GM06990 (cell line): ENCODE measurements around the gene ABCA5.

Source experiments
- DNase-seq: peaks from one replicate; pipeline ENCODE4 v3.0.0-alpha.2; 2011; ENCODE audit not compliant: insufficient read length; ENCODE audit errors: extremely low read depth
- H3K27me3 ChIP-seq: replicated peaks from 2 replicates; pipeline ENCODE4 v1.6.0; 2011; ENCODE audit warnings: low read length; ENCODE audit not compliant: control insufficient read depth, insufficient read depth
- H3K36me3 ChIP-seq: 2 replicates; pipeline ENCODE4 v1.5.1; 2011; ENCODE audit warnings: low read length; ENCODE audit not compliant: control insufficient read depth, insufficient read depth
- H3K4me3 ChIP-seq: replicated peaks from 2 replicates; pipeline ENCODE4 v1.5.1; 2011; ENCODE audit warnings: low read depth, mild to moderate bottlenecking, control low read depth, low read length
- TF ChIP-seq, protein P1 (sequence below): IDR thresholded peaks from 2 replicates; pipeline ENCODE4 v1.5.1; 2011; ENCODE audit warnings: low read length, control low read depth, mild to moderate bottlenecking, inconsistent platforms; ENCODE audit not compliant: insufficient read depth, poor library complexity, severe bottlenecking

Gene ABCA5

GRCh38 chr17:69268543-69269014 lies 58.4 kb downstream of the ABCA5 start:
- Histone ChIP-seq H3K36me3 (no peaks in the 10 kb centered on the region), H3K27me3 (no peaks in the 10 kb centered on the region), H3K4me3 (no peak overlapping the region)
- TF ChIP-seq, protein P1, sequence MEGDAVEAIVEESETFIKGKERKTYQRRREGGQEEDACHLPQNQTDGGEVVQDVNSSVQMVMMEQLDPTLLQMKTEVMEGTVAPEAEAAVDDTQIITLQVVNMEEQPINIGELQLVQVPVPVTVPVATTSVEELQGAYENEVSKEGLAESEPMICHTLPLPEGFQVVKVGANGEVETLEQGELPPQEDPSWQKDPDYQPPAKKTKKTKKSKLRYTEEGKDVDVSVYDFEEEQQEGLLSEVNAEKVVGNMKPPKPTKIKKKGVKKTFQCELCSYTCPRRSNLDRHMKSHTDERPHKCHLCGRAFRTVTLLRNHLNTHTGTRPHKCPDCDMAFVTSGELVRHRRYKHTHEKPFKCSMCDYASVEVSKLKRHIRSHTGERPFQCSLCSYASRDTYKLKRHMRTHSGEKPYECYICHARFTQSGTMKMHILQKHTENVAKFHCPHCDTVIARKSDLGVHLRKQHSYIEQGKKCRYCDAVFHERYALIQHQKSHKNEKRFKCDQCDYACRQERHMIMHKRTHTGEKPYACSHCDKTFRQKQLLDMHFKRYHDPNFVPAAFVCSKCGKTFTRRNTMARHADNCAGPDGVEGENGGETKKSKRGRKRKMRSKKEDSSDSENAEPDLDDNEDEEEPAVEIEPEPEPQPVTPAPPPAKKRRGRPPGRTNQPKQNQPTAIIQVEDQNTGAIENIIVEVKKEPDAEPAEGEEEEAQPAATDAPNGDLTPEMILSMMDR: no peak
- no peak for DNase-seq

DNA sequence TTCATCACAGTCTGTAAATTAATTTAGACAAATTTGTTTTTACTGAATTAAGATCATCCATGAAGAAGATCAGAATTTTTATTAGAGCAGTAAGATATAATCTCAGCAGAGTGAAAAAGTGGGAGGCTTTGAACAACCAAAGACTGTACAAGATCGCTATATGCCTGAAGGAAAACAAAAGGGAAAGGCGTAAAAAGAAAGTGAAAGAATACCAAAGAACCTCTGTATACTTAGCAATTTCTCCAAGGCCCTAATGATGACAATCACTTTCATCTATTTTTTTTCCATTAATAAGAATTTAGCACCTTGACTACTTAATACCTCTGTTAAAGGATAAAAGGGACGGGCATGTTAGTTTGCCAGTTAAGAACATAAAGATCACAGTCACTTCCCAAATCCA lies 59.7 kb downstream of the ABCA5 start:
- TF ChIP-seq, protein P1: no peak
- DNase-seq: no peak
- no peaks in the 10 kb centered on the region for H3K36me3 ChIP-seq

GRCh38 chr17:69265873-69266272 lies 61.1 kb downstream of the ABCA5 start:
- TF ChIP-seq, protein P1: no peak
- DNase-seq: no peak
- Histone ChIP-seq H3K36me3 (no peaks in the 10 kb centered on the region), H3K27me3 (no peaks in the 10 kb centered on the region), H3K4me3 (no peak overlapping the region)

More for the DNA sequence above, 59.7 kb downstream of the ABCA5 start:
- H3K27me3 ChIP-seq: no peaks in the 10 kb centered on the region
- no peak overlapping the region for H3K4me3 ChIP-seq

DNA sequence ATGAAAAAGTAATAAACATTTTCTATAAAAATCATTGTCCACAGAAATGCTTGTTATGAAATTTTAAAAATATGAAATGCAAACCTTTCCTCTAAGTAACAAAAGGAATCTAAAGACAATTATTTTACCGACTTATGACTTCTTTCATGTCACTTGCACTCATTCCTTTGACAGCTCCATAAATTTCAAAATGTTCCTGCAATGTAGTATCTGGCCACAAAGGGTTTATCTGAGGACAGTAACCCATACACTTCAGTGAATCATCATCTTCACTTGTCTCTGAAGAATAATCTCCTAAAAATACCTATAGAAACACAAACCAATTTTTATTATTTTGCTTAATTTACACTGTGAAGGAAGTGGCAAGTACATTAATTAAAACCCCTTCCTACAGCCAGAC lies 72.7 kb downstream of the ABCA5 start:
- TF ChIP-seq, protein P1: no peak
- no peaks in the 10 kb centered on the region; the same call in 1 of the 2 replicates for H3K36me3 ChIP-seq
- no peak overlapping the region for H3K4me3 ChIP-seq
- H3K27me3 ChIP-seq: no peaks in the 10 kb centered on the region
- DNase-seq: no peak

DNA sequence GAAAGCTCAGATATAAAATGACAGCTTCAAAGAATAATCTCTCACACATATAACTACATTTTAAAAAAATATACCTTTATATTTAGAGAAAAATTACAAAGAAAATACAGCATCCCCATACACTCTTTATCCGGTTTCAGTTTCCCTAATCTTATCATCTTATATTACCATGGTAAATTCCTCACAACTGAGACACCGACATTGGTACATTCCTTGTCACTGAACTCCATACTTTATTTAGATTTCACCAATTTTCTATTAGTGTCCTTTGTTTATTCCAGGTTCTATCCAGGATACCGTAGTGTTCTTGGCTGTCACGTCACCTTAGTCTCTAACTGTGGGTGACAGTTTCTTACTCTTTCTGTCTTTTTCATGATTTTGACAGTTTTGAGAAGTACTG lies 76.3 kb downstream of the ABCA5 start:
- no peaks in the 10 kb centered on the region for H3K36me3 ChIP-seq
- TF ChIP-seq, protein P1: no peak
- no peak overlapping the region for H3K4me3 ChIP-seq
- H3K27me3 ChIP-seq: no peaks in the 10 kb centered on the region
- DNase-seq: no peak
